GM19351 (cell line): Measurements from ENCODE around the gene ST8SIA6.
A peak's percentile ranks its signal among the peaks of the same experiment; 100 is the strongest.
"Not testable (repeated sequence)": the region's sequence is repeated elsewhere in the genome, so short reads cannot be mapped to it uniquely, and the experiment has no call there.

ENCODE experiments used
- ATAC-seq: cut with Tn5 transposase; IDR thresholded peaks from one replicate; pipeline ENCODE4 v1.9.1; 2021; ENCODE audit warnings: mild to moderate bottlenecking, moderate library complexity; ENCODE audit not compliant: unreplicated experiment

ST8SIA6 gene, protein sequence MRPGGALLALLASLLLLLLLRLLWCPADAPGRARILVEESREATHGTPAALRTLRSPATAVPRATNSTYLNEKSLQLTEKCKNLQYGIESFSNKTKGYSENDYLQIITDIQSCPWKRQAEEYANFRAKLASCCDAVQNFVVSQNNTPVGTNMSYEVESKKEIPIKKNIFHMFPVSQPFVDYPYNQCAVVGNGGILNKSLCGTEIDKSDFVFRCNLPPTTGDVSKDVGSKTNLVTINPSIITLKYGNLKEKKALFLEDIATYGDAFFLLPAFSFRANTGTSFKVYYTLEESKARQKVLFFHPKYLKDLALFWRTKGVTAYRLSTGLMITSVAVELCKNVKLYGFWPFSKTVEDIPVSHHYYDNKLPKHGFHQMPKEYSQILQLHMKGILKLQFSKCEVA

DNA sequence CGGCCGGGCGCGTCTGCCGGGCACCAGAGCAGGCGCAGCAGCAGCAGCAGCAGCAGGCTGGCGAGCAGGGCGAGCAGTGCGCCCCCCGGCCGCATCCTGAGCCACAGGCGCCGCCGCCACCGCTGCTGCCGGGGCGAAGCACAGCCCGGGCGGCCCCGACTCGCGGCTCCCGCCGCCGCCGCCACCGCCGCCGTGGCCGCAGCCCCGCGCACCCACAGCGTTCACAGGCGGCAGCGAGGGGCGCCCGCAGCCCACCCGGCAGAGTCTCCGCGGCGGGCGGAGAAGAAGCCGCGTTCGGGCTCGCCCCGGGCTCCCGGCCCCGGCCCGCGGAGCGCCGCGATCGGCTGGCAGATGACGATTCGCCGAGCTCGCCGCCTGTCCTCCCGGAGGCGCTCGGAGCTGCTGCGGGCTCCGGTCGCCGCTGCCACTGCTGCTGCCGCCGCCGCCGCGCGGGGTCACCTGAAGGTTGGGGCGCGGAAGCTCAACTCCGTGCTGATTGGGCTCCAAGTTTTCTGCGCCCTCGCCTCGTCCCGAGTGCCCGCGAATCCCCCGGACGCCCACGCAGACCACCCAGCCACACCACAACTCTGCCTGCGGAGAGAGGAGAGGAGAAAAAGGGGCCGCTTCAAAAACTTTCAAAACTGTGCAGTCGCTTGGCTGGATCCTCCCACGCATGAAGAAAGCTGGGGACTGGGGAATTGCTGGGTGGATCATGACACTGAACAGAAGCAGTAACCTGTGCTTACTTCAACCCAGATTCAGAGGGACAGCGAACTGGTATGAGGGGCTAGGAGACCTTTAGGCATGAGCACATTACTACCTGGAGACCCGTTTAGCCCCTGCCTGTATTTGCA, at the start of gene ST8SIA6:
ST8SIA6 (minus strand) TSS at position 435 of the 854 bp plus-strand sequence; CDS start at position 95, 340 bp downstream.
- ATAC-seq = peak; percentile 66

DNA sequence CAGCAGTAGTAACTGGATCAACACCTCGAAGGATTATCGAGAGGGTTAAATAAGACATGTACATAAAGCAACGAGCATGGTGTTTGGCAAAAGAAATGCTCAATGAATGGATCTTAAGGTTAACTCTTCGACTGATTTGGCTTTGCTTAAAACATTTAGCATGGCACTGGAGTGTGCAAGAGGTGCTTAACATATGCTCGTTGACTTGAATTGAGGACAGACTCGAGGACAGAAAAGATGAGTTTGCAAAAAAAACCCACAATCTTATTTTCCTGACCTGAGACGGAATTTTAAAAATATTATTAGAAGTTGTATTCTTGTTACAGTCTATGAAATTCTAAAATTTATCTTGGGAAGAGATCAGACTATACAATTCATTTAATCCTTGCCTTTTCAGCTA, 49.4 kb upstream of the ST8SIA6 start:
- no peak for ATAC-seq

DNA sequence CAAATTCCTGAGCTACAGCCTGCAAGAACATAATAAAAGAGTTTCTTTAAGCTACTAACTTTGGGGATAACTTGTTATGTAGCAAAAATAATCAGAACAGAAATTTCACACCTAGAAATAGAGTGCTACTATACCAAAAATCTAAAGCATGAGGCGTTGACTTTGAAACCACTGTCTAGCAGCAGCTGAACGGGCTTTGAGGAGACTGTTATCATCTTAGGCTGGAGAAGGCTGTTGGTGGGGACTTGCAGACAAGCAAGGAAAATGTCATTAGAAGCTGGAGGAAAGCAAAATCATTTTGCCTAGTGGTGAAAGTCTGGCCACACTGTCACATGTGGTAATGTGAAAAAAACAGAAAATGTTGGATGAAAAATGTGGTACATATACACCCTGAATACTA, 48.4 kb upstream of the ST8SIA6 start:
- no peak for ATAC-seq

DNA sequence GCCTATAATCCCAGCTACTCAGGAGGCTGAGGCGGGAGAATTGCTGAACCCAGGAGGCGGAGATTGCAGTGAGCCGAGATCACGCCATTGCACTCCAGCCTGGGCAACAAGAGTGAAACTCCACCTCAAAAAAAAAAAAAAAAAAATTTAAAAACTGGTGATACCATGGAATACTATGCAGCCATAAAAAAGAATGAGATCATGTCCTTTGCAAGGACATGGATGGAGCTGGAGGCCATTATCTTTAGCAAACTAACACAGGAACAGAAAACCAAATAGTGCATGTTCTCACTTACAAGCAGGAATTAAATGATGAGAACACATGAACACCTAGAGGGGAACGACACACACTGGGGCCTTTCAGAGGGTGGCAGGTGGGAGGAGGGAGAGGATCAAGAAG, 44.6 kb upstream of the ST8SIA6 start:
- not testable (repeated sequence) for ATAC-seq

DNA sequence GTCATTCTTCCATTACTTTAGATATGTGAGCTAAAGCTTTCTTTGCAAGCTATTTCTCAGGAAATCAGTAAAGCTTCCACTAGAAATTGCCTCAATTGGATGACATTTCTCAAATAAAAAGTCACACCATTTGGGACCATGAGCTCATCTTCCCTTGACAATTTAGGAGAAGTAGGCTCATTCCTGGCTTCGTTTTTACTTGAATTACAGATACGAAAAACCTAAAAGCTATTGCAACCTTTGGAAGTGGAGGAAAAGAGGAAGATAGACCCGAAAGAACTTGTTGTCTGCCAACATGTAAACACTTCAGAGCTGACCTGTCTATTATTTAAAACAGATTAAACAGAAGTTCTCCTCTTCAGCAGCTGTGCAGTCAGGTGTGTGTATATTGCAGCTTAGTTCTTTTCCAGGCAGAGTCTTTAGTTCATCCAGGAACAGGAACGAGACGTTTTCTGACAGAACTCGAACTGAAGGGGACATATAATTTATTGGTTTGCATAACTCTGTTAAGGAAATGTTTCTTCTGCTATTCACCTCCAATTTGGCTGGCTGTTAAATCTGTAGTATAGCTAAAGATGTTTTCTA, 43.1 kb upstream of the ST8SIA6 start:
- no peak for ATAC-seq

DNA sequence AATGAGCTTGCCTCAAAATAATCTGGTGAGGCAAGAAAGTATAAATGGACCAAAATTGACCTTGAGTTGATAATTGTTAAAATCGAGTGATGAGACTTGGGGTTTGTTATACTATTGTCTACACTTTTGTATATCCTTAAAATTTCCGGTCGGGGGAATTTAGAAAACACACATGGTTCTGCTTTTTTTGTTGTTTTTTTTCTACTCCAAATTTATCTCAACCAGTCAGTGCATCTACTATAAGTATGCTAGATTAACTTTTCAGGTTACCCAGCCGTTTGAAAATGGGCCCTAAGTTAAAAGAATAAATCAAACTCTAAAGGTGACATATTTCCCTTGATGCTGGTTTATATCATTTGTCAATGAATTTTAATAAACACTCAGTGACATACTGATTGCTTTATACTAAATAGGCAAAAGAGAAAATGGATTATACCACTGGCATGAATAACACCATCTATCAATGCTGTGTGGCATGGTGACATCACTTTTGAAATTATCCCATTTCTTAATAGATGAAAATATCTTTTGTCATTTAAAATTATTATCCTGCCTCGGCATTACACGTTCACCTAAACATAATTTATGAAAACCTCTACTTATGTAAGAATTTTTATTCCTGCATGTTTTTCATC, 40.3 kb upstream of the ST8SIA6 start:
- no peak for ATAC-seq

DNA sequence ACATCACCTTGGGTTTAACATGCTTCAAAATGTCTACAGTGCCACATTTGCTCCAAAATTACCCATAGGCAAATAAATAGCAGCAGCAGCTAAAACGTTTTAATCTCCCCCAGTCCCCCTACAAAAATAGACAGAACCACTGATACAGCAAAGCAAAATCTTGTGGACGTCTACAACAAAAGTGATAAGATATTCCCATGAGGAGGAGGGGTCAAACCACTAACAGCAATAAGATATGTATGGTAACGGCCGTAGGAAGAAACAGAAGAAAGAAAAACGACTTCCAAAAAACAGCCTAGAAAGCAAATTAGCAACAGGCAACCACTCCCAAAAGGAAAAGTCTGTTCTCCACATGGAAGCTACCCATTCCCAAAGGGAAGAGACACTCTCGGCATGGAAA, 34.5 kb upstream of the ST8SIA6 start:
- no peak for ATAC-seq

DNA sequence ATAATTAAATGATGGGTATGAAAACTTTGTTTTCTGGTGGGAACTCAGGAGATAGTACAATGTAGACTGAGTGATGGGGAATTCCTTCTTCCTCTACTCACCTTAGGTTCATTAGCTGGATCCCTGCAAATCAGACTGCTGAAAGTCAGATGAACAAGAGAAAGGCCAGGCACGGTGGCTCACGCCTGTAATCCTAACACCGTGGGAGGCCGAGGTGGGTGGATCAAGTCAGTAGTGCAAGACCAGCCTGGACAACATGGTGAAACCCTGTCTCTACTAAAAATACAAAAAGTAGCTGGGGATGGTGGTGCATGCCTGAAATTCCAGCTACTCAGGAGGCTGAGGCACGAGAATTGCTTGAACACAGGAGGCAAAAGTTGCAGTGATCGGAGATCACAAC, 28.7 kb upstream of the ST8SIA6 start:
- no peak for ATAC-seq

DNA sequence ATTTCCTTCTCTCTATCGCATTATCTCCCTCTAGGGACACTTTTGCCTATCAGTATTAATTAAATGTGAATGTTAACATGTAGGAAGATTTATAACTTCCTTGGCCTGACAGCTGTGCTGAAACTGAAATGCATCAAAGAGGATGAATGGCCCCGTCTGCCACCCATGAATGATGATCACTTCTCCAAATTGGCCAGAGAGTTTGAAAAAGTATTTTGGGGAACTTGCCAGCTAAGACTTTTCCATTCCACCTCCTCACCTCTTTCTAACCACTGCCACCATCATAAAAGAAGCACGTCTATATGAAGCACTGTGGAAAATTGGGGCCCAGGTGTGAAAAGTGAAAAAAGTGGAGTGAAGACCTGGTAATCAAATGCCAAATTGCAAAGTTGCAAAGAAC, 25.4 kb upstream of the ST8SIA6 start:
- ATAC-seq = no peak

DNA sequence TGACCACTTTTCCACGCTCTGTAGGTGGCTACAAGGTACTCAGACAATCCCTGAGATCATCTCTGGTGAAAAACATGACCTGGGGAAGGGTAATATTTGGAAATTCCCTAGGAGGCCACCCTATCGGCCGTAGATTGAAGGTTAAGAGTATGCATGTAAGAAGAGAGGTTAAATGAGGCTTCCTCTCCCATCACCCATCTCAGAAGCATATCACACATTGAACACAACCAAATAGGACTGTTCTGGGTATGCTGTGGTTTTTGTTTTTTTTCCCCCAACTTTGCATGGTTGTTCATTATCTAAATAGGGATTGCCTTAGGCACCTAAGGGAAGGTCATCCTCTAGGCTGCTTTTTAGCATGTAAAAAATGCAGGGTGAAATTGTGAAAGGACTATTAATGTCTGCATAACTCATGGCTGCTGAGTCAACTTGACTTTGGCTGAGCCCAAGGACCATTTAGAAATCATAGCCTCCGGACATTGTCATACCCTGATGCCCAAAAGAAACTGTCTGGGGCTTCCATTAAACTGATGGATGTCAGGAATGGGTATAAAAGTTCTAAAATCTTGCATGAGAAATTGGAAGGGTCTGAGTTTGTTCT, 24.7 kb upstream of the ST8SIA6 start:
- ATAC-seq = no peak

DNA sequence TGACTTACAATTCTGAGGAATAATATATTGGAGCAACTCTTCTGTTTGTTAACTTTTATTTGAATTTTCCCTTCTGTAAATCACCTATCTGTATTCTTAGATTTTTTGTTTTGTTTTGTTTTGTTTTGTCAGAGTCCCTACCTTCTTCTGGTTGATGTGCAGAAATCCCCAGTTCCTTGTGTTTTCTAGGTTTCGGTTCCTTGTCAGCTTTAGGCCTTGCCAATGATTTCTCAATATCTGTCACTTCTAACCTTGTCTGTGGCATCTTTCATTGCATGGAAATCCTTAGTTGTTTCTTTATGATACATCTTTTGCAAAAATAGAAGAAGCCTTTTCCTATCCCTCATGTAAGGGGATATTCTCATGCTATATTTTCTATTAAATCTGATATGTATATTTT, 21.7 kb upstream of the ST8SIA6 start:
- ATAC-seq = no peak

DNA sequence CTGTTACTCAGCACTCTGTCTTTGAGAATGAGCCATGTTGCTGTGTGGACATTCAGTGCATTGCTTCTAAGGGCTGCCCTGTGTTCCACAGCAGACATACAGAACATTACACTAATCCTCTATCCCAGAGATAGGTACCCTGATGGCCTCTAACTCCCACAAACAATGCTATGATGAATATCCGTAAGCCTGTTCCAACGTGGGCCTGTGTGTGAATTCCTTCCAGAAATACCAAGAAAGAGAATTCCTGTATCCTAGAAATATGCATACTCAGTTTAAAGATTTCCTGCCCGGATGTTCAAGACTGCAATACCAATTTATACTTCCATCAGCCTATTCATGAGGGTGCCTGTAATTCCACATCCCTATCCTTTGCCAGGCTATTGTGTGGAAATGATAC, 21.3 kb upstream of the ST8SIA6 start:
- ATAC-seq = no peak

DNA sequence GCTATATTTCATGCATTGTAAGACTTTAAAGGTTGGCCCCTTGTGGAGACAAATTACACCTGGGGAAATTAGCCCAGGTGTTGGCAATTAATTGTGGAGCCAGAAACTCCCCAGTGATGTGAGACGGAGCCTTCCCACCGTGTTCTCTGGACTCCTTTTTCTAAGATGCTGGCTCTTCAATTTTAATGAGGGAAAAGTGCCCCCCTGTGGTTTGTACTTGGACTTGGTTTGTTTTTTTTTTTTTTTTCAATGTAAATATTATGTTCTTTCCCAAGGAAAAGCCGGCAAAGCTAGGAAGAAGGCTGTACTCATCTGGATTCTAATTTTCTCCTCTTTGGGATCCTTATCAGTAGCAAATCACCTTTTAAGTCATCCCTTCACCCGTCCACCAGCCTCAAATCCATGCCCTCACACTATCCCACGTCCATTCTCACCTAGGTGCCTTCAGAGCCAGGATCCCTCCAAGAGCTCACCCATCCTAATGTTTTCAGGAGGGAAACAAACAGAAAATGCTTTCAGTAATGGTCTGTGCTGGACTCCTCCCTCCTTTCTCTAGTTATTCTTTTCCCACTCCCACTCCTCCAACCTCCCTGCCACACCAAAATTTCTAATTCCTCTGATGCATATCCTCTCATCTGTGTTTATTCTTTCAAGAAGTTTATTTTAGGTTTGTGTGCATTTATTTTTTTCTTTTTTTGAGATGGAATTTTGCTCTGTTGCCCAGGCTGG, 20.4 kb upstream of the ST8SIA6 start:
- no peak for ATAC-seq

DNA sequence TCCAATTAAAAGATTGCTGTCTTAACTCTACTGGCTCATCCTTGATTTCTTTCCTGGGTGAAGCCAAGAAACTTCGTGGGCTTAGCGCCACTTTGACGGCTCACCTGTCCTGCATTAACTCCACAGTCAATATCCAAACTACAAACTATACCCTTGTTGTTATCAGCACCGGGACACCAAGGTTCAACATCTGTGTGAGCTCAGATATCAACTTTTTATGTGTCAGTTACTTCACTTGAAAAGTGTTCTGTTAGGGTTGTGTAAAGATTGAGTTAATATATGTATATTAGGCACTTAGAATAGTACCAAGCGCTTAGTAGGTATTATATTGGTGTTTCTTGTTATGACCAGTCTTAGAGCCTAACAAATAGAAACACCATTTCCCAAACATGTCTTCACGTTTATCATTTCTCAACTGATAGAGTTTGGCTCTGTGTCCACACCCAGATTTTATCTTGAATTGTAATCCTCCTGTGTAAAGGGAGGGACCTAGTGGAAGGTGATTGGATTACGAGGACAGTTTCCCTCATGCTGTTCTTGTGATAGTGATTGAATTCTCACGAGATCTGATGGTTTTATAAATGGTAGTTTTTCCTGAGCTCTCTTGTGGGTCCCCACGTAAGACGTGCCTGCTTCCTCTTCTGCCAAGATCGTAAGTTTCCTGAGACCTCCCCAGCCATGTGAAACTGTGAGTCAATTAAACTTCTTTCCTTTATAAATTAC, 19.0 kb upstream of the ST8SIA6 start:
- no peak for ATAC-seq

DNA sequence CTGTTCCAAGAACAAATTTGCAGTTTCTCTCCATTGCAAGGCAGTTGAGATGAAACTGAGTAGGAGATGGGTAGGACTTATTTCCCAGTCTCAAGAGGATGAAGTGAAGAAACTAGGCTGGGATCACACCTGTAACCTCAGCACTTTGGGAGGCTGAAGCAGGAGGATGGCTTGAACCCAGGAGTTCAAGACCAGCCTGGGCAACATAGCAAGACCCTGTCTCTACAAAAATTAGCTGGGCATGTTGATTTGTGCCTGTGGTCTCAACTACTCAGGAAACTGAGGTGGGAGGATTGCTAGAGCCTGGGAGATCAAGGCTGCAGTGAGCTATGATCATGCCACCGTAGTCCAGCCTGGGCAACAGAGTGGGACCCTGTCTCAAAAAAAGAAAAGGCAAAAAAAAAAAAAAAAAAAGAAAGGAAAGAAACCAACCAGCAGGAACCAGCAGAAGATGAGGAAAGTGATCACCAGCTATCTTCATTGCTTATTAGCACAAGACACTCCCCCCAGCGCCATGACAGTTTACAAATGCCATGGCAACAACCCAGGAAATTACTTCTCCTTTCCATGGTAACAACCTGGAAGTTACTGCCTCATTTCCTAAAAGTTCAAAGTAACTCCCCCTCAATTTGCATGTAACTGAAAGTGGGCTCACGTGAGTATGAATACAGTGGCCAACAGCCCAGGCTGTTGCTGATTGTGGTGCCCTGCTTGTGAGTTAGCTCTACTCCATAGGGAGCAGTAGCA, 18.3 kb upstream of the ST8SIA6 start:
- no peak for ATAC-seq

DNA sequence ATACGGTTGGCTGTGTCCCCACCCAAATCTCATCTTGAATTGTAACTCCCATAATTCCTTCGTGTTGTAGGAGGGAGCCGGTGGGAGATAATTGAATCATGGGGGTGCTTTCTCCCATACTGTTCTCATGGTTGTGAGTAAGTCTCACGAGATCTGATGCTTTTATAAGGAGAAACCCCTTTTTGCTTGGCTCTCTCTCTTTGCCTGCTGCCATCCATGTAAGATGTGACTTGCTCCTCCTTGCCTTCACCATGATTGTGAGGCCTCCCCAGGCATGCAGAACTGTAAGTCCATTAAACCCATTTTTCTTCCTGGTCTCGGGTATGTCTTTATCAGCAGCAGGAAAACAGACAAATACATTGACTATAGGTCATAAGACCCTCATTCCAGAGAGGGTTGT, 15.9 kb upstream of the ST8SIA6 start:
- ATAC-seq = no peak

DNA sequence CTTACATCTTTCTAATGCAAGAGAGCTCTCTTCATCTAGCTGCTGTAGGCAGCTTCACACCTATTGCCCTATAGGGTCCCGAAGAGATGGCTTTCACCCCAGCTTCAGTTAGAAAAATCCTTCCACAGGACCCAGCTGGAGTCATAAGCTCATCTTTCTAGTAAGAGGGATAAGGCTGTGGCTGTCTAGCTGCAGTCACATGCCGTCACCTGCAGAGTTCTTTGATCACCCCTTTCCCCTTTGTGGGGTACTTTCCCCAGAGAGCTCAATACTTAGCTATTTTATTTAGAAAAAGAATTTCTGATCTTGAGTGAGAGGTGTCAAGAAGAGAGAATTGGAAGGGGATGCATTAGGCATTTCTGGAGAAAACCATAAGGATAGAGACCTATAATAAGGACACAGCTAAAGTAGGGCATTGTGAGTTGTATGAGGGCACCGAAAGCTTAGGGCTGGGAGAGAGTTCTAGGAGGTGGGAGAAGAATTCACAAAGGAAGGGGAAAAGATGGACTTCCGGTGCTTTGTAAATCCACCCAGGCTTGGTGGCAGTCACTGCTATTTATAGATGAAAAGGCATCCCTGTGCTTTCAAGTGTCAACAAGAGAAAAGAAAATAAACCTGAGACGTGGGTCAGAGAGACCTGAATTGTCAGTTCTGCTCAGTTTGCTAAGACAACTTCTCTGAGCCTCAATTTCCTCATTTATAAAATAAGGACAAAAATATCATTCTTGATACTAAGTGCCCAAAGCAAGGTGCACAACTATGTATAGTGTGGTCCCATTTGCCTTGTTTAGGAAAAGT, 11.1 kb upstream of the ST8SIA6 start:
- no peak for ATAC-seq

DNA sequence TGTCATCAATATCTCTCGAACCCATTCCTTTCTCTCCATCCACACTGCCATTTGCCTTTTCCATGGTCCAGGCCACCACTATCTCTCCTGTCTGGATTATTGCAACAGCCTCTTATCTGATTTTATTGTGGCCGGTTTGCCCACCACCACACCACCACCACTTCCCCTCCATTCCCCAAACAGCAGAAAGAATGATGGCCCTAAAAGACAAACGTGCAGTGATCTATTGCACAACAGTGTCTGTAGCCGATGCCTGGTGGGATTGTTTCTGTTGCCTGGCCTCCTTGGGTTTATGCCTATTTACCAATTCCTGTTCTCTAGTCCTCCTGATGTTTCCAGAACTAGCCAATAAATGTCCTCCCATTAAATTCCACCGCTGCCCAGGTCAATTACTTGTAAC, 10.2 kb upstream of the ST8SIA6 start:
- no peak for ATAC-seq
